ACC112 (cell line): Measurements from ENCODE around the gene TACC2.
A peak's percentile ranks its signal among the peaks of the same experiment; 100 is the strongest.
"Not testable (repeated sequence)": the region's sequence is repeated elsewhere in the genome, so short reads cannot be mapped to it uniquely, and the experiment has no call there.

Experiments used
- H2AFZ ChIP-seq: fragments of 200-600 bp; sonication (generic); one replicate; pipeline ENCODE4 v1.6.0; 2017; ENCODE audit warnings: antibody characterized with exemption, low read length; ENCODE audit not compliant: unreplicated experiment
- H3K27ac ChIP-seq: fragments of 200-600 bp; sonication (generic); 2 replicates; pipeline ENCODE4 v1.5.1; 2014; ENCODE audit warnings: low read depth, mild to moderate bottlenecking, antibody characterized with exemption, low read length, moderate library complexity
- H3K27me3 ChIP-seq: fragments of 200-600 bp; sonication (generic); 2 replicates; pipeline ENCODE4 v1.6.1; 2014; ENCODE audit warnings: mild to moderate bottlenecking, antibody characterized with exemption, low read length, moderate library complexity, mixed read lengths; ENCODE audit not compliant: insufficient read depth
- H3K36me3 ChIP-seq: fragments of 200-600 bp; sonication (generic); 2 replicates; pipeline ENCODE4 v1.6.1; 2016; ENCODE audit warnings: mild to moderate bottlenecking, antibody characterized with exemption, low read length, moderate library complexity, mixed read lengths; ENCODE audit not compliant: insufficient read depth
- H3K4me1 ChIP-seq: fragments of 200-600 bp; sonication (generic); one replicate; pipeline ENCODE4 v1.6.1; 2016; ENCODE audit warnings: low read length, mixed read lengths; ENCODE audit not compliant: insufficient read depth, unreplicated experiment, control insufficient read depth
- H3K4me3 ChIP-seq: fragments of 200-600 bp; sonication (generic); 2 replicates; pipeline ENCODE4 v1.5.1; 2014; ENCODE audit warnings: mild to moderate bottlenecking, low read depth, low read length
- H3K79me2 ChIP-seq: fragments of 200-600 bp; sonication (generic); one replicate; pipeline ENCODE4 v1.6.0; 2016; ENCODE audit warnings: low read length; ENCODE audit not compliant: control insufficient read depth, unreplicated experiment, insufficient read depth

Gene TACC2

GRCh38 chr10:121984463-121984862, 4.5 kb upstream of the TACC2 start:
- H2AFZ ChIP-seq: no peak overlapping the region
- no peak overlapping the region for H3K4me3 ChIP-seq
- no peaks in the 10 kb centered on the region for H3K79me2 ChIP-seq
- H3K36me3 ChIP-seq: no peaks in the 10 kb centered on the region
- peaks cover 7% of the 10 kb centered on the region for H3K4me1 ChIP-seq
- H3K27me3 ChIP-seq: no peaks in the 10 kb centered on the region
- no peak overlapping the region for H3K27ac ChIP-seq

- Histone ChIP-seq H3K79me2 (no peaks in the 10 kb centered on the region), H3K4me1 (peaks cover 7% of the 10 kb centered on the region), H3K27me3 (peaks cover 4% of the 10 kb centered on the region; the same call in 1 of the 2 replicates), H3K27ac (no peak overlapping the region), H3K36me3 (no peaks in the 10 kb centered on the region), H3K4me3 (peak overlapping the region; percentile 63), H2AFZ (peak overlapping the region; percentile 7)
Observed at GRCh38 chr10:121990015-121990677, 1.2 kb downstream of the TACC2 start.

- not testable (repeated sequence) for H3K36me3 ChIP-seq, H3K27ac ChIP-seq, H3K79me2 ChIP-seq, H3K27me3 ChIP-seq, H2AFZ ChIP-seq, H3K4me3 ChIP-seq, H3K4me1 ChIP-seq
Observed at GRCh38 chr10:121991727-121992126, 2.8 kb downstream of the TACC2 start.

GRCh38 chr10:121994429-121994941, 5.5 kb downstream of the TACC2 start:
- Histone ChIP-seq H3K79me2 (no peaks in the 10 kb centered on the region), H3K36me3 (no peaks in the 10 kb centered on the region), H3K27me3 (peaks cover 14% of the 10 kb centered on the region), H2AFZ (no peak overlapping the region), H3K4me3 (no peak overlapping the region), H3K27ac (no peak overlapping the region), H3K4me1 (no peaks in the 10 kb centered on the region)

- H3K36me3 ChIP-seq: no peaks in the 10 kb centered on the region
- peaks cover 18% of the 10 kb centered on the region for H3K27me3 ChIP-seq
- no peak overlapping the region for H3K4me3 ChIP-seq
- H3K4me1 ChIP-seq: no peaks in the 10 kb centered on the region
- H3K27ac ChIP-seq: no peak overlapping the region
- no peaks in the 10 kb centered on the region for H3K79me2 ChIP-seq
- no peak overlapping the region for H2AFZ ChIP-seq
Observed at GRCh38 chr10:121998462-121998861, 9.5 kb downstream of the TACC2 start.

GRCh38 chr10:121999301-121999700, 10.3 kb downstream of the TACC2 start:
- H3K27me3 ChIP-seq: peaks cover 18% of the 10 kb centered on the region
- no peak overlapping the region for H3K27ac ChIP-seq
- H3K36me3 ChIP-seq: no peaks in the 10 kb centered on the region
- H3K79me2 ChIP-seq: no peaks in the 10 kb centered on the region
- H3K4me1 ChIP-seq: no peaks in the 10 kb centered on the region
- no peak overlapping the region for H3K4me3 ChIP-seq
- no peak overlapping the region for H2AFZ ChIP-seq

- Histone ChIP-seq H2AFZ (no peak overlapping the region), H3K27me3 (peaks cover 14% of the 10 kb centered on the region; the same call in 1 of the 2 replicates), H3K27ac (no peak overlapping the region), H3K79me2 (no peaks in the 10 kb centered on the region), H3K36me3 (no peaks in the 10 kb centered on the region), H3K4me1 (no peaks in the 10 kb centered on the region), H3K4me3 (no peak overlapping the region)
Observed at GRCh38 chr10:122001698-122002097, 12.7 kb downstream of the TACC2 start.

GRCh38 chr10:122007415-122007814, 18.5 kb downstream of the TACC2 start:
- Histone ChIP-seq H3K79me2 (no peaks in the 10 kb centered on the region), H3K4me1 (no peaks in the 10 kb centered on the region), H2AFZ (no peak overlapping the region), H3K4me3 (no peak overlapping the region), H3K36me3 (no peaks in the 10 kb centered on the region), H3K27me3 (0 out of 2 replicates have a peak, but pooled peaks cover 4% of the 10 kb centered on the region), H3K27ac (no peak overlapping the region)

- no peak overlapping the region for H2AFZ ChIP-seq
- no peaks in the 10 kb centered on the region for H3K79me2 ChIP-seq
- no peak overlapping the region for H3K27ac ChIP-seq
- peaks cover 17% of the 10 kb centered on the region; the same call in 1 of the 2 replicates for H3K27me3 ChIP-seq
- no peaks in the 10 kb centered on the region for H3K36me3 ChIP-seq
- no peaks in the 10 kb centered on the region for H3K4me1 ChIP-seq
- no peak overlapping the region for H3K4me3 ChIP-seq
Observed at GRCh38 chr10:122010405-122011050, 21.6 kb downstream of the TACC2 start.

GRCh38 chr10:122012731-122013130, 23.8 kb downstream of the TACC2 start:
- Histone ChIP-seq H3K27ac (no peak overlapping the region), H3K4me3 (no peak overlapping the region), H3K4me1 (no peaks in the 10 kb centered on the region), H3K36me3 (no peaks in the 10 kb centered on the region), H2AFZ (no peak overlapping the region), H3K27me3 (peaks cover 17% of the 10 kb centered on the region; the same call in 1 of the 2 replicates), H3K79me2 (no peaks in the 10 kb centered on the region)

- Histone ChIP-seq H3K27ac (no peak overlapping the region), H3K27me3 (peaks cover 17% of the 10 kb centered on the region; the same call in 1 of the 2 replicates), H3K4me1 (no peaks in the 10 kb centered on the region), H2AFZ (no peak overlapping the region), H3K4me3 (no peak overlapping the region), H3K79me2 (no peaks in the 10 kb centered on the region), H3K36me3 (no peaks in the 10 kb centered on the region)
Observed at GRCh38 chr10:122013311-122013780, 24.4 kb downstream of the TACC2 start.
